HepG2 (cell line): Measurements from ENCODE around the gene PIGL. TPM values are rescaled to one million over a fixed set of nuclear protein-coding genes. Genes with fewer than 3 reads are reported as not detected.

ENCODE experiments used
- ATAC-seq: fragments of 200-7000 bp; cut with Tn5 transposase; 3 replicates; pipeline ENCODE4 v1.9.1; 2020; ENCODE audit warnings: mild to moderate bottlenecking, moderate library complexity
- BruUV-seq: library from RNA; stranded (reverse); fragments of 400-500 nt; replicated peaks from 2 replicates; lab custom pipeline; 2021; lab: Mats Ljungman, UMichigan
- CTCF ChIA-PET: fragments of 300-600 bp; formaldehyde crosslinking; extraction: SDS; loops from one replicate; lab custom pipeline; 2021; ENCODE audit warnings: low total read pairs, inconsistent platforms, low intra/inter-chr PET ratio; lab: Yijun Ruan, JAX
- POLR2A ChIA-PET: fragments of 350-600 bp; sonication (Branson Sonifier 250); formaldehyde crosslinking; loops from one replicate; lab custom pipeline; 2020; ENCODE audit warnings: antibody characterized with exemption, inconsistent platforms; lab: Yijun Ruan, JAX
- DNase-seq: peaks from one replicate; pipeline ENCODE4 v3.0.0-alpha.2; 2015; ENCODE audit warnings: low spot score
- FAIRE-seq: peaks from 3 replicates; lab custom pipeline; 2011; peaks lifted over from hg19 to GRCh38; lab: Jason Lieb, UNC
- H2AFZ ChIP-seq: one replicate; pipeline ENCODE4 v1.6.1; 2011; ENCODE audit warnings: low read length, inconsistent platforms
- H3K27ac ChIP-seq: fragments of 300-600 bp; 3 replicates; pipeline ENCODE4 v1.8.0; 2011; ENCODE audit warnings: mixed run types, mild to moderate bottlenecking, mixed read lengths, low read length, inconsistent platforms; ENCODE audit not compliant: insufficient read depth; ENCODE audit errors: extremely low read length
- H3K27me3 ChIP-seq, 2 experiments: fragments of 200-600 bp in 1 of 2; 2 replicates in 1 of 2; 3 replicates in 1 of 2; pipeline versions ENCODE4 v1.6.0 to v1.8.0; 2011; ENCODE audit warnings: low read length in 2 of 2, mild to moderate bottlenecking in 2 of 2, moderate library complexity in 2 of 2, inconsistent platforms in 1 of 2; ENCODE audit not compliant: insufficient read depth in 2 of 2, control insufficient read depth in 1 of 2
- H3K36me3 ChIP-seq, 2 experiments: fragments of 200-600 bp in 1 of 2; replicated peaks in 1 of 2; 2 replicates in 1 of 2; 3 replicates in 1 of 2; pipeline versions ENCODE4 v1.5.1 to v1.8.0; 2011; ENCODE audit warnings: low read length in 2 of 2, inconsistent platforms in 1 of 2; ENCODE audit not compliant: insufficient read depth in 2 of 2, control insufficient read depth in 1 of 2
- H3K4me1 ChIP-seq: 2 replicates; pipeline ENCODE4 v1.5.1; 2012; ENCODE audit warnings: low read length, inconsistent platforms; ENCODE audit not compliant: insufficient read depth
- H3K4me2 ChIP-seq: 2 replicates; pipeline ENCODE4 v1.6.0; 2011; ENCODE audit warnings: low read depth, low read length, inconsistent platforms
- H3K4me3 ChIP-seq, 3 experiments: fragments of 200-600 bp in 1 of 3; sonication (generic), shearing (Covaris generic) in 1 of 3; replicated peaks in 1 of 3; 2 replicates each; pipeline ENCODE4 v1.5.1; 2011 to 2016; ENCODE audit warnings: low read length in 3 of 3, inconsistent platforms in 2 of 3, low read depth in 2 of 3, mild to moderate bottlenecking in 2 of 3, control low read depth in 1 of 3, mixed read lengths in 1 of 3; ENCODE audit not compliant: insufficient read depth in 1 of 3
- H3K79me2 ChIP-seq: one replicate; pipeline ENCODE4 v1.6.1; 2011; ENCODE audit warnings: low read length, inconsistent platforms; ENCODE audit not compliant: insufficient read depth
- H3K9ac ChIP-seq: 2 replicates; pipeline ENCODE4 v1.6.0; 2011; ENCODE audit warnings: mild to moderate bottlenecking, low read depth, low read length, inconsistent platforms; ENCODE audit not compliant: insufficient read depth
- H3K9me3 ChIP-seq: 2 replicates; pipeline ENCODE4 v1.5.1; 2012; ENCODE audit warnings: mild to moderate bottlenecking, low read length
- H4K20me1 ChIP-seq: 2 replicates; pipeline ENCODE4 v1.6.0; 2011; ENCODE audit warnings: inconsistent platforms, mild to moderate bottlenecking, low read length, moderate library complexity; ENCODE audit not compliant: insufficient read depth
- AGO2 ChIP-seq: fragments of 200-400 bp; formaldehyde crosslinking; optimal IDR thresholded peaks from 2 replicates; pipeline ENCODE3; 2017; ENCODE audit warnings: mild to moderate bottlenecking, low read depth, low read length, moderate library complexity
- CREB1 ChIP-seq, 2 experiments: fragments of 450-650 bp in 1 of 2; IDR thresholded peaks; 2 replicates each; pipeline ENCODE4 v1.6.1; 2016 to 2017; ENCODE audit warnings: control low read depth in 1 of 2, mild to moderate bottlenecking in 1 of 2, missing compliant biosample characterization in 1 of 2, missing genetic modification characterization in 1 of 2
- EED ChIP-seq: sonication (generic); formaldehyde crosslinking; IDR thresholded peaks from 2 replicates; pipeline ENCODE4 v1.5.0; 2020; ENCODE audit warnings: mild to moderate bottlenecking, missing genetic modification reagents
- GATAD2A ChIP-seq: IDR thresholded peaks from 2 replicates; pipeline ENCODE4 v1.6.1; 2016
- MATR3 ChIP-seq: sonication (generic); formaldehyde crosslinking; IDR thresholded peaks from 2 replicates; pipeline ENCODE4 v1.4.0; 2020; ENCODE audit warnings: missing genetic modification reagents
- RAD21 ChIP-seq: fragments of 450-650 bp; formaldehyde crosslinking; IDR thresholded peaks from 2 replicates; pipeline ENCODE4 v1.5.0; 2020; ENCODE audit warnings: mild to moderate bottlenecking
- REXO4 ChIP-seq: sonication (generic); formaldehyde crosslinking; IDR thresholded peaks from 2 replicates; pipeline ENCODE4 v1.8.0; 2022; ENCODE audit warnings: missing genetic modification reagents, mild to moderate bottlenecking, borderline replicate concordance
- RXRB ChIP-seq: IDR thresholded peaks from 2 replicates; pipeline ENCODE4 v1.6.1; 2016; ENCODE audit warnings: borderline replicate concordance, missing genetic modification reagents, missing compliant biosample characterization
- SPEN ChIP-seq: sonication (generic); formaldehyde crosslinking; IDR thresholded peaks from 2 replicates; pipeline ENCODE4 v1.5.1; 2020; ENCODE audit warnings: low read depth, mild to moderate bottlenecking, missing genetic modification reagents
- ZNF552 ChIP-seq: sonication (generic); formaldehyde crosslinking; IDR thresholded peaks from 2 replicates; pipeline ENCODE4 v1.9.0; 2022; ENCODE audit warnings: missing genetic modification reagents, mild to moderate bottlenecking, borderline replicate concordance
- ZNF777 ChIP-seq: sonication (generic); formaldehyde crosslinking; IDR thresholded peaks from 2 replicates; pipeline ENCODE4 v1.4.0; 2020; ENCODE audit warnings: missing genetic modification reagents
- ZSCAN20 ChIP-seq: sonication (generic); formaldehyde crosslinking; IDR thresholded peaks from 2 replicates; pipeline ENCODE4 v1.4.0; 2020; ENCODE audit warnings: missing genetic modification reagents, mild to moderate bottlenecking, borderline replicate concordance
- WGBS: methylation state at CpG from one replicate; pipeline ENCODE4 v1.1.6; 2017; ENCODE audit warnings: low lambda C conversion rate; 5-methylcytosine and 5-hydroxymethylcytosine counted together
- in situ Hi-C: cut with HindIII; loops from 2 replicates; pipeline ENCODE4 v1.10.0; 2017; ENCODE audit warnings: low pct_unique_long_range_greater_than_20kb; ENCODE audit not compliant: extremely low pct_ligation_motif_present
- intact Hi-C: fragments of 100-400 bp; cut with micrococcal nuclease; formaldehyde crosslinking; loops from one replicate; pipeline ENCODE4 v1.10.0; 2022; ENCODE audit not compliant: unreplicated experiment
- polyA plus RNA-seq, 8 experiments: library from polyadenylated mRNA; depleted of rRNA in 3 of 8; stranded (reverse) in 7 of 8; unstranded in 1 of 8; fragments of >200 nt; fragmentation: Illumina TruSeq in 4 of 8; extraction: Trizol in 4 of 8; gene quantifications; 2 replicates each; pipeline versions ENCODE4 v1.2.1 to v1.2.3, GENCODE V29; 2011 to 2016; ENCODE audit warnings: low read depth in 4 of 8, missing spikeins in 1 of 8, mixed read lengths in 1 of 8; ENCODE audit not compliant: insufficient read depth in 1 of 8
- total RNA-seq, 5 experiments: library from RNA; depleted of rRNA; stranded (reverse); fragments of >200 nt; fragmentation: Illumina TruSeq; extraction: Trizol; gene quantifications; 2 replicates each; pipeline ENCODE4 v1.2.3, GENCODE V29; 2016; ENCODE audit warnings: low read depth in 1 of 5
- TF ChIP-seq, protein P1 (sequence below): sonication (generic); formaldehyde crosslinking; IDR thresholded peaks from 2 replicates; pipeline ENCODE4 v1.4.0; 2020; ENCODE audit warnings: missing genetic modification reagents, borderline replicate concordance
- TF ChIP-seq, protein P2 (sequence below): sonication (generic); formaldehyde crosslinking; IDR thresholded peaks from 2 replicates; pipeline ENCODE4 v1.9.0; 2021; ENCODE audit warnings: missing genetic modification reagents, borderline replicate concordance
- TF ChIP-seq, protein P3 (sequence below): sonication (generic); formaldehyde crosslinking; IDR thresholded peaks from 2 replicates; pipeline ENCODE4 v1.5.1; 2020; ENCODE audit warnings: mild to moderate bottlenecking, missing genetic modification reagents, moderate library complexity

PIGL gene
- total and polyA plus RNA-seq, 2 of the 13 experiments (the other 11 are each of a cell fraction or from before 2014, with no cell fraction given): 28.5 to 63.8 TPM

DNA sequence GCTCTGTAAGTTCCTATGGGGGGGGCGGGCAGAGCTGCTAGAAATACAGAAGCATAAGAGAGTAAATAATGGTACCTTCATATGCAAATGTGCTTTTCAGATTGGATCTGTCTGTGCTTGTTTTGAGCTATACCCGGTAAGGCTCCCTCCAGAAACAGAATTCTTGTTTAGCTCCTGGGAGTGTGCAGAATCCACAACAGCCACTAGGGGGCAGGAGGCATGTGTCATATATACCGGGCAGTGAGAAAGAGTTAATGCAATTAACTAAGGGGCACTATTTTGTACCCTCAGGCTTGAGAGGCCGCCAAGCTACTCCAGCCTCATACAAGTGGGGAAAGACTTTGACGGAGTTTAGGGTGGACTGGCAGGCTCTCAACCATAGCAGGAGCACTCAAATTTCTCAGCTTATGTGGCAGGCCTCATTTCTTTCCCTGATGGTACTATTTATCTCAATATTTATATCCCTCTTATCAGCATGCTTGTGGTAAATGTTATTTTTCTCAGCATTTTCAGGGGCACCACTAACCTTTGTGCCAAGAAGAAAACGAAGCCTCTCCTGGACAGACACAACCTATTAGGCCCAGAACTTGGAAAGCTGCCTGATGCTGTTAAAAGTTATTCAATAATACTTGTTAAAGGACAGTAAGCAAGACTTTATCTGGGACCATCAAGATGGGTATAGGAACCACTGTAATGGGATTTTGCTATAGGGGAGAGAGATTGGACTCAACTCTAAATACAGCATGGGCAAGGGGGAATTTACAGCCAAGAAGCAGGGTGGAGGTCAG is 146.9 kb downstream of the PIGL start:
- ChIA-PET CTCF (interaction anchor here (1.1 to 2.3 kb wide), 4 partner anchors 51 to 157 kb away, joined by 3 to 15 read pairs (median 6); partner anchors contain the start of gene TRPV2), POLR2A (interaction anchor here (0.6 to 2.8 kb wide), 11 partner anchors 9 to 172 kb away, joined by 3 to 19 read pairs (median 7); partner anchors contain the start of genes CENPV and UBB)
- Histone ChIP-seq H3K27ac (no peak overlapping the region), H3K9me3 (no peaks in the 10 kb centered on the region), H3K9ac (peak overlapping the region; percentile 12; the same call in 1 of the 2 replicates), H3K36me3 (no peaks in the 10 kb centered on the region), H3K4me3 (no peak overlapping the region), H3K4me1 (peaks cover 38% of the 10 kb centered on the region), H3K79me2 (no peaks in the 10 kb centered on the region), H4K20me1 (no peaks in the 10 kb centered on the region), H3K27me3 (no peaks in the 10 kb centered on the region), H3K4me2 (peak overlapping the region; percentile 52), H2AFZ (no peak overlapping the region)
- FAIRE-seq: peak; percentile 37
- no TSS peak for BruUV-seq
- intact Hi-C loops: loop anchor here (1.0 to 2.0 kb wide), 2 partner anchors 51 to 157 kb away; partner anchors contain the start of gene TRPV2
- peak; percentile 66 for DNase-seq
- in situ Hi-C loops: loop anchor here (10.0 kb wide), 2 partner anchors 51 to 161 kb away; partner anchors contain the start of gene TRPV2
- 0% methylated on average over 4 of the region's 6 CpGs for WGBS
- ATAC-seq: peak; percentile 93
- no peak for TF ChIP-seq REXO4
- no peak for TF ChIP-seq CREB1 (IDR thresholded peaks at IDR 0.05)
- TF ChIP-seq CREB1 (CRISPR knock-in tag; IDR thresholded peaks at IDR 0.05): 0 out of 2 replicates have a peak, but pooled peaks have one; percentile 23
- no peak for TF ChIP-seq SPEN (CRISPR knock-in tag)
- TF ChIP-seq, protein P1, sequence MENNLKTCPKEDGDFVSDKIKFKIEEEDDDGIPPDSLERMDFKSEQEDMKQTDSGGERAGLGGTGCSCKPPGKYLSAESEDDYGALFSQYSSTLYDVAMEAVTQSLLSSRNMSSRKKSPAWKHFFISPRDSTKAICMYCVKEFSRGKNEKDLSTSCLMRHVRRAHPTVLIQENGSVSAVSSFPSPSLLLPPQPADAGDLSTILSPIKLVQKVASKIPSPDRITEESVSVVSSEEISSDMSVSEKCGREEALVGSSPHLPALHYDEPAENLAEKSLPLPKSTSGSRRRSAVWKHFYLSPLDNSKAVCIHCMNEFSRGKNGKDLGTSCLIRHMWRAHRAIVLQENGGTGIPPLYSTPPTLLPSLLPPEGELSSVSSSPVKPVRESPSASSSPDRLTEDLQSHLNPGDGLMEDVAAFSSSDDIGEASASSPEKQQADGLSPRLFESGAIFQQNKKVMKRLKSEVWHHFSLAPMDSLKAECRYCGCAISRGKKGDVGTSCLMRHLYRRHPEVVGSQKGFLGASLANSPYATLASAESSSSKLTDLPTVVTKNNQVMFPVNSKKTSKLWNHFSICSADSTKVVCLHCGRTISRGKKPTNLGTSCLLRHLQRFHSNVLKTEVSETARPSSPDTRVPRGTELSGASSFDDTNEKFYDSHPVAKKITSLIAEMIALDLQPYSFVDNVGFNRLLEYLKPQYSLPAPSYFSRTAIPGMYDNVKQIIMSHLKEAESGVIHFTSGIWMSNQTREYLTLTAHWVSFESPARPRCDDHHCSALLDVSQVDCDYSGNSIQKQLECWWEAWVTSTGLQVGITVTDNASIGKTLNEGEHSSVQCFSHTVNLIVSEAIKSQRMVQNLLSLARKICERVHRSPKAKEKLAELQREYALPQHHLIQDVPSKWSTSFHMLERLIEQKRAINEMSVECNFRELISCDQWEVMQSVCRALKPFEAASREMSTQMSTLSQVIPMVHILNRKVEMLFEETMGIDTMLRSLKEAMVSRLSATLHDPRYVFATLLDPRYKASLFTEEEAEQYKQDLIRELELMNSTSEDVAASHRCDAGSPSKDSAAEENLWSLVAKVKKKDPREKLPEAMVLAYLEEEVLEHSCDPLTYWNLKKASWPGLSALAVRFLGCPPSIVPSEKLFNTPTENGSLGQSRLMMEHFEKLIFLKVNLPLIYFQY (CRISPR knock-in tag): 0 out of 2 replicates have a peak, but pooled peaks have one; percentile 32
- TF ChIP-seq MATR3 (CRISPR knock-in tag): no peak
- TF ChIP-seq ZSCAN20 (CRISPR knock-in tag): no peak
- peak; percentile 74 for TF ChIP-seq RAD21 (CRISPR knock-in tag)
- TF ChIP-seq, protein P2, sequence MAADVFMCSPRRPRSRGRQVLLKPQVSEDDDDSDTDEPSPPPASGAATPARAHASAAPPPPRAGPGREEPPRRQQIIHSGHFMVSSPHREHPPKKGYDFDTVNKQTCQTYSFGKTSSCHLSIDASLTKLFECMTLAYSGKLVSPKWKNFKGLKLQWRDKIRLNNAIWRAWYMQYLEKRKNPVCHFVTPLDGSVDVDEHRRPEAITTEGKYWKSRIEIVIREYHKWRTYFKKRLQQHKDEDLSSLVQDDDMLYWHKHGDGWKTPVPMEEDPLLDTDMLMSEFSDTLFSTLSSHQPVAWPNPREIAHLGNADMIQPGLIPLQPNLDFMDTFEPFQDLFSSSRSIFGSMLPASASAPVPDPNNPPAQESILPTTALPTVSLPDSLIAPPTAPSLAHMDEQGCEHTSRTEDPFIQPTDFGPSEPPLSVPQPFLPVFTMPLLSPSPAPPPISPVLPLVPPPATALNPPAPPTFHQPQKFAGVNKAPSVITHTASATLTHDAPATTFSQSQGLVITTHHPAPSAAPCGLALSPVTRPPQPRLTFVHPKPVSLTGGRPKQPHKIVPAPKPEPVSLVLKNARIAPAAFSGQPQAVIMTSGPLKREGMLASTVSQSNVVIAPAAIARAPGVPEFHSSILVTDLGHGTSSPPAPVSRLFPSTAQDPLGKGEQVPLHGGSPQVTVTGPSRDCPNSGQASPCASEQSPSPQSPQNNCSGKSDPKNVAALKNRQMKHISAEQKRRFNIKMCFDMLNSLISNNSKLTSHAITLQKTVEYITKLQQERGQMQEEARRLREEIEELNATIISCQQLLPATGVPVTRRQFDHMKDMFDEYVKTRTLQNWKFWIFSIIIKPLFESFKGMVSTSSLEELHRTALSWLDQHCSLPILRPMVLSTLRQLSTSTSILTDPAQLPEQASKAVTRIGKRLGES (CRISPR knock-in tag): no peak
- peak; percentile 29; the same call in 1 of the 2 replicates for TF ChIP-seq GATAD2A (CRISPR knock-in tag)
- TF ChIP-seq AGO2: no peak
- no peak for TF ChIP-seq ZNF552 (CRISPR knock-in tag)
- TF ChIP-seq EED (CRISPR knock-in tag): no peak
- TF ChIP-seq, protein P3, sequence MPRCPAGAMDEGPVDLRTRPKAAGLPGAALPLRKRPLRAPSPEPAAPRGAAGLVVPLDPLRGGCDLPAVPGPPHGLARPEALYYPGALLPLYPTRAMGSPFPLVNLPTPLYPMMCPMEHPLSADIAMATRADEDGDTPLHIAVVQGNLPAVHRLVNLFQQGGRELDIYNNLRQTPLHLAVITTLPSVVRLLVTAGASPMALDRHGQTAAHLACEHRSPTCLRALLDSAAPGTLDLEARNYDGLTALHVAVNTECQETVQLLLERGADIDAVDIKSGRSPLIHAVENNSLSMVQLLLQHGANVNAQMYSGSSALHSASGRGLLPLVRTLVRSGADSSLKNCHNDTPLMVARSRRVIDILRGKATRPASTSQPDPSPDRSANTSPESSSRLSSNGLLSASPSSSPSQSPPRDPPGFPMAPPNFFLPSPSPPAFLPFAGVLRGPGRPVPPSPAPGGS (CRISPR knock-in tag): no peak
- peak; percentile 29; the same call in 1 of the 2 replicates for TF ChIP-seq RXRB (CRISPR knock-in tag)
- TF ChIP-seq ZNF777 (CRISPR knock-in tag): no peak
